IPS-18c (cell line): ENCODE measurements around the gene RNF224.
"Not testable (repeated sequence)": the region's sequence is repeated elsewhere in the genome, so short reads cannot be mapped to it uniquely, and the experiment has no call there.

Experiments
- H3K4me3 ChIP-seq: 2 replicates; pipeline ENCODE4 v1.7.0; 2013; ENCODE audit warnings: low read depth, mild to moderate bottlenecking, low read length, moderate library complexity; ENCODE audit not compliant: insufficient read depth
- H3K9me3 ChIP-seq: one replicate; pipeline ENCODE4 v1.6.1; 2013; ENCODE audit warnings: mild to moderate bottlenecking, low read length, moderate library complexity; ENCODE audit not compliant: control insufficient read depth, insufficient read depth

RNF224 gene

DNA sequence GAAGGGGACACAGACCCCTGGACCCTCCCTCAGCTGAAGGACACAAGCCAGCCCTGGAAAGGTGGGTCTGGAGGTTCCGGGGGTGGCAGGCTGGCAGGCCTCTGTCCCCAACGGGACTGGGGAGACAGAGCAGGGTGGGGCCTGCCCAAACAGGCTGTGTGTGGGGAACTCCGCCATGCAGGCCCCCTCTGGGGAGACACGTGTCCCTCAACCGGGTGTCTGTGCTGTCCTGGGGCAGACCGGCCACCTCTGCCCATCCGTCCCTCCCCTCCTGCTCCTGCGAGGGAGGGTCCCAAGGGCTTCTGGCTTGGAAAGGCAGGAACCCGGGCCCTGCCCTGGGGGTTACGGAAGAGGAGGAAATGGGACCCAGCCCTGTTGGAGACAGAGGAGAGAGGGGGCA lies 4.8 kb downstream of the RNF224 start:
- no peak overlapping the region for H3K4me3 ChIP-seq

DNA sequence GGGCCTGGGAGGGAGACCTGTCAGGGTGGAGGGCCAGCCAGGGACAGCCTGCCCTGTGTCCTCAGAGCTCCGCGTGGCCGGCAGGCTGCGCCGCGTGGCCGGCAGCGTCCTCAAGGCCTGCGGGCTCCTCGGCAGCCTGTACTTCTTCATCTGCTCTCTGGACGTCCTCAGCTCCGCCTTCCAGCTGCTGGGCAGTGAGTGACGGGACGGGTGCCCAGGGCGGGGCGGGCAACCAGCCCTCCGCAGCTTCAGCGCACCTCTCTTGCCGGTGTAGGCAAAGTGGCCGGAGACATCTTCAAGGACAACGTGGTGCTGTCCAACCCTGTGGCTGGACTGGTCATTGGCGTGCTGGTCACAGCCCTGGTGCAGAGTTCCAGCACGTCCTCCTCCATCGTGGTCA lies 5.2 kb downstream of the RNF224 start:
- H3K4me3 ChIP-seq: no peak overlapping the region
- no peaks in the 10 kb centered on the region for H3K9me3 ChIP-seq

More for the DNA sequence above, 4.8 kb downstream of the RNF224 start:
- H3K9me3 ChIP-seq: no peaks in the 10 kb centered on the region

DNA sequence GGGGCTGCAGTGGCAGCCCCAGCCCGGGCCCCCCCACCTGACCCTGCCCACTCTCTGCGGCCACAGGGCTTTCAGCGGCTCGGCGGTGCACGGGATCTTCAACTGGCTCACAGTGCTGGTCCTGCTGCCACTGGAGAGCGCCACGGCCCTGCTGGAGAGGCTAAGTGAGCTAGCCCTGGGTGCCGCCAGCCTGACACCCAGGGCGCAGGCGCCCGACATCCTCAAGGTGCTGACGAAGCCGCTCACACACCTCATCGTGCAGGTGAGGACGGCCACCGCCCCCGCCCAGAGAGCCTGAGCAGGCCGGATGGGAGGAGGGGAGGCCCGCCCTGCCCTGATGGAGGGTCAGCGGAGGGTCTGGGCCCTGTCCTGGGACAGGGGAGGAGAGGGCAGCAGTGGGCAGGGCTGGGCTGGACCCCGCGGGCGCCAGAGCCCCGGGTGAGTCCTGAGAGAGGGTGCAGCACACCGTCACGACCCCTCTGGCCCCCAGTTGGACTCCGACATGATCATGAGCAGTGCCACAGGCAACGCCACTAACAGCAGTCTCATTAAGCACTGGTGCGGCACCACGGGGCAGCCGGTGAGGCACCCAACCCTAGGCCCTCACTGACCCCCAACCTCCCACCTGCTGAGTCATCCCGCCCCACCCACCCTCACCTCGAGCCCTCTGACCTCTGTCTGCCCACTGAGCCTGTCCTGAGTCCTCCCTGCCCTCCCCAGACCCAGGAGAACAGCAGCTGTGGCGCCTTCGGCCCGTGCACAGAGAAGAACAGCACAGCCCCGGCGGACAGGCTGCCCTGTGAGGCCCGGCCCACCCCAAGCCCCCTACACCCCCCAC lies 6.1 kb downstream of the RNF224 start:
- H3K4me3 ChIP-seq: no peak overlapping the region

DNA sequence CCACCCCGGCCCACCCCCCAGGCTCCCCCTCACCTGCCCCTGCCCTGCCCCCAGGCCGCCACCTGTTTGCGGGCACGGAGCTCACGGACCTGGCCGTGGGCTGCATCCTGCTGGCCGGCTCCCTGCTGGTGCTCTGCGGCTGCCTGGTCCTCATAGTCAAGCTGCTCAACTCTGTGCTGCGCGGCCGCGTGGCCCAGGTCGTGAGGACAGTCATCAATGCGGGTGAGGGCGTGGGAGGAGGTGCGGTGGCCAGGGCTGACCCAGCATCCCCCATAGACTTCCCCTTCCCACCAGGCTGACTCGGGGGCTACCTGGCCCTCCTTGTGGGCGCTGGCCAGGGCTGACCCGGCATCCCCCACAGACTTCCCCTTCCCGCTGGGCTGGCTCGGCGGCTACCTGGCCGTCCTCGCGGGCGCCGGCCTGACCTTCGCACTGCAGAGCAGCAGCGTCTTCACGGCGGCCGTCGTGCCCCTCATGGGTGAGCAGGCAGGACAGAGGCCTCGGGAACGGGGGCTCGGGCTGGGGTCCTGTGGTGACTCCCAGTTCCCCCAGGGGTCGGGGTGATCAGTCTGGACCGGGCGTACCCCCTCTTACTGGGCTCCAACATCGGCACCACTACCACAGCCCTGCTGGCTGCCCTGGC lies 6.9 kb downstream of the RNF224 start:
- H3K4me3 ChIP-seq: no peak overlapping the region; the same call in 1 of the 2 replicates

More for the DNA sequence above, 6.1 kb downstream of the RNF224 start:
- no peaks in the 10 kb centered on the region for H3K9me3 ChIP-seq

DNA sequence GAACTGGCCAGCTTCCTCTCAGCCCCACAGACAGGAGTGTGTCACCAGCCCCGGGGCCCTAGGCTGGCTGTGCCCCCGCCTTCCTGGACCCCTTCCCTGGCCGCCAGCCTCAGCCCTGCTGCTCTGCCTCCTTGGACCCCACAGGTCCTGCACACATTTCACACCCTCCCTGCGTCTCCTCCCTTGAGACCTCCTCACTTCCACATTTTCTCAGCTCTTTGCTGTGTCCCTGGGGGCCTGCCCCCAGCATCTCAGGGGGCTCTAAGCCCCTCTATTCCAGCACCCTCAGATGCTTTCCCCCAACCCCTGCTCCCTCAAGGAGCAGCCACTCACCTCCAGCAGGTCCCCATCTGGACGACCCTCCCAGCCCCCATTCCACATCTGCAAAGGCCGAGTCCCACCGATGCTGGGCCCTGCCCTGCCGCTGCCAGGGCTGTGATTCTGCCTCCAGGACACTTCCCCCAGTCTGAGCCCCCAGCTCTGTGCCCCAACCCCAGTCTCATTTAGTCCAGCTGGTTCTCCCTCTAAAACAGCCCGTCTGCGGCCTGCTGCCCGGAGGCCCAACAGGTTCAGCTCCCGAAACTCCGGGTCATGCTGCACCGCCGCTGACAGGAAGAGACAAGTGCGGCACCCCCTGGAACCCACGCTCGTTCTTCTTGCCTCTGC lies 7.6 kb downstream of the RNF224 start:
- H3K9me3 ChIP-seq: no peaks in the 10 kb centered on the region
- H3K4me3 ChIP-seq: no peak overlapping the region; the same call in 1 of the 2 replicates

More for the DNA sequence above, 6.9 kb downstream of the RNF224 start:
- no peaks in the 10 kb centered on the region for H3K9me3 ChIP-seq

DNA sequence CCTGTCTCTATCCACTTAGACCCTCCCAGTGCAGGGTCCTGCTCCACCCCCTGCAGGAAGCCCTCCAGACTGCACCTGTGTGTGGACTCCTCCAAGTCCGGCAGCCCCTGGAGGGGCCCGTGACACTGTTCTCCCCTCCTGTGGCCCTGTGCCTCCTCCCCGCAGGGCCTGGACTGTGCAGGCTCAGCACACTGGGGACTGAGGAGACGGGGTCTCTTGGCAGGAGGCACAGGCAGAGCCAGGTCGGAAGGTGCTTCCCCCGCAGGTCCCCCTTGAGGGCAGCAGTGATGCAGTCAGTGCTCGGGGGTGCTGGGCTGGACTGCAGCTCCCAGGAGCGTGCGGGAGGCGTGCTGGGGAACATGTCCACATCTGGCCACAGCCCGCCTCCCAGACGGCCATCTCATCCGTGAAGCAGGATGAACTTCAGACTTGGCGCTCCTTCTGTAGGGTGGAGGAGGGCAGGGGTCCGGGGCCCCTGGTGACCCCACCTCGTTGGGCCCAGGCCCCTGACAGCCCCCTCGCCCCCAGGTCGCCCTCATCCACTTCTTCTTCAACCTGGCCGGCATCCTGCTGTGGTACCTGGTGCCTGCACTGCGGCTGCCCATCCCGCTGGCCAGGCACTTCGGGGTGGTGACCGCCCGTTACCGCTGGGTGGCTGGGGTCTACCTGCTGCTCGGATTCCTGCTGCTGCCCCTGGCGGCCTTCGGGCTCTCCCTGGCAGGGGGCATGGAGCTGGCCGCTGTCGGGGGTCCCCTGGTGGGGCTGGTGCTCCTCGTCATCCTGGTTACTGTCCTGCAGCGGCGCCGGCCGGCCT lies 8.3 kb downstream of the RNF224 start:
- no peaks in the 10 kb centered on the region for H3K9me3 ChIP-seq
- no peak overlapping the region for H3K4me3 ChIP-seq

DNA sequence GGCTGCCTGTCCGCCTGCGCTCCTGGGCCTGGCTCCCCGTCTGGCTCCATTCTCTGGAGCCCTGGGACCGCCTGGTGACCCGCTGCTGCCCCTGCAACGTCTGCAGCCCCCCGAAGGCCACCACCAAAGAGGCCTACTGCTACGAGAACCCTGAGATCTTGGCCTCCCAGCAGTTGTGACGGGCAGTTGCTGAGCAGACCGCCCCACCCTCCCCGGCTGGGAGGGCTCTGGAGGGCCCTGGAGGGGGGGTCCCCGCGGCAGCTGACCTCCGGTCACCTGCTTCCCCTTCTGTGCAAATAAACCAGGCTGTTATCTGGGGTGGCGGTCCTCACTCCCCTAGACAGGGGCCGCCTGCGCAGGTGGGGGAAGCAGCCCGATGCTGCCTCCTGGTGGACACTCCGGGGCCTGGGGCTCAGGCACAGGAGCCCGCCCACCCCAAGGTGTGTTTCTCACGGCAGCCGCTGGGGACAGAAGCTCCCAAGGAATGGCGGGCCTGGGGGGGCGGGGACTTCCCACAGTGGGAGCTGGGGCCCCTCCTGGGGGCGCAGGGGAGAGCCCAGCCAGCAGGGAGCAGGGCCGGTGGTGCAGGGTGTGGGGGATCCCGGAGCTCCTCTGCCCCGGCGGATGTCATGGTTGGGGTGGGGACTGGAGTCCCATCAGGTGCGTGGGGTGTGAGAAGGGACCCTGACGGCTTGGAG lies 9.1 kb downstream of the RNF224 start:
- H3K4me3 ChIP-seq: no peak overlapping the region
- H3K9me3 ChIP-seq: no peaks in the 10 kb centered on the region

DNA sequence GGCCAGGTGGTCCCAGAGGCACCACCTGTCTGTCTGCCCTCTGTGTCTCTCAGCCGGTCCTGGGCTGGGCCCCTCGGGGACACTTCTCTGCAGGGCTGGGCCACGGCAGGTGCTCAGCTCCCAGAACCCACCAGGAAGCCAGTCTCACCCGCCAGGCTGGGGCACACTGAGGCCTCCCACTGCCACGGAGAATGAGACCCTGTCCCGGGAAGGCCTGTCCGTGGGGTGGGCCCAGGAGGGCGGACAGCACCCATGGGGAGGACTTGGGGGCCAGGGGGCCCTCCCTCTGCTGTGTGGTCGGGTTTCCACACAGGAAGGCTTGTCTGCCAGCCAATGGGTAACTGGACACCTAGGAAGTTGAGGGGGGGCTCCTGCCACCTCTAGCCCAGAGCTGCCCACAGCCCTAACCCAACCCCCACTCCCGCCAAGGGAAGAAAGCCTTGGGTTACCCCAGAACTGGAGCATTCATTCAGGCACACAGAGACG lies 9.7 kb downstream of the RNF224 start:
- Histone ChIP-seq H3K4me3 (no peak overlapping the region), H3K9me3 (no peaks in the 10 kb centered on the region)

DNA sequence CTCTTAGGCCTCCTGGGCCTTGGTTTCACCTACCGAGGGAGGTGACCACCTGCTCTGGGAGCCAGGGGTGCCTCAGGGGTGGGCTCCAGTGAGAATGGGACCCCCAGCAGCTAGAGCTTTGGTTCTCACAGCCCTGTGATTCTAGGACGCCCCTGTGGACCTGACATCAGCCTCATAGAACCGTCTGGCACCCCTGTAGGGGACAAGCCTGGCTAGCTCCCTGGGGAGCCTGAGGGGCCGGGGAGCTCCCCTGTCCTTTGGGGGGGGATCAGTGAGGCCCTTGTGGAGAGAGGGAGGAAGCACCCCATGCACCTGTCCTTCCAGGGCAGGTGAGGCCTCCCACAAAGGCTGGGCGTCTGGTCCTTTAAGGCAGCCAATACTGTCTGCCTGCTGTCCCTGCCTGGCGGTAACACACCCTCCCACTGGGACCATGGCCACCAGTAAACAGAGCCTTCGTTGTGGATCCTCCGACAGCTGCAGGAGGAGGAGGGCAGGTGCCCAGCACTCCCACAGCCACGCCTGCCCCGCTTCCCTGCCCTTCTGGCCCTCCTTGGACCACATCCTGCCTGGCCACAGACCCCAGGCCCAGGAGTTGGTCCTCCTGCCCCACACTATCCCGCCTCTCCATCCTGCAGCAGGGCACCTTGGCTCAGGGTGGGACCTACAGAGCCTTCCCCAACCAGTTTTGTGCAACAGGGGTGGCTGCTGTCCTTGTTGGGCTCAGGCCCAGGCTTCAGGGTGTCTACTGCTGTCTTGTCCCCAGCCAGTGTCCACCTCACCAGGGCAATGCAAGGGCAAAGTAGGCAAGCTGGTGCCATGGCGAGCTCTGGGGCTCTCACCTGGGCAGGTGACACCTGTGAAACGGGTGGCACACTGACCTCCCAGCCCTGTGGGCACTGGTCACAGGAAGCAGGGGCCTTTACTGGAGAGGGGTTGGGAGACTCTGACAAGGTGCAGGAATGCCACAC lies 10.7 kb downstream of the RNF224 start:
- H3K9me3 ChIP-seq: no peaks in the 10 kb centered on the region
- H3K4me3 ChIP-seq: no peak overlapping the region

DNA sequence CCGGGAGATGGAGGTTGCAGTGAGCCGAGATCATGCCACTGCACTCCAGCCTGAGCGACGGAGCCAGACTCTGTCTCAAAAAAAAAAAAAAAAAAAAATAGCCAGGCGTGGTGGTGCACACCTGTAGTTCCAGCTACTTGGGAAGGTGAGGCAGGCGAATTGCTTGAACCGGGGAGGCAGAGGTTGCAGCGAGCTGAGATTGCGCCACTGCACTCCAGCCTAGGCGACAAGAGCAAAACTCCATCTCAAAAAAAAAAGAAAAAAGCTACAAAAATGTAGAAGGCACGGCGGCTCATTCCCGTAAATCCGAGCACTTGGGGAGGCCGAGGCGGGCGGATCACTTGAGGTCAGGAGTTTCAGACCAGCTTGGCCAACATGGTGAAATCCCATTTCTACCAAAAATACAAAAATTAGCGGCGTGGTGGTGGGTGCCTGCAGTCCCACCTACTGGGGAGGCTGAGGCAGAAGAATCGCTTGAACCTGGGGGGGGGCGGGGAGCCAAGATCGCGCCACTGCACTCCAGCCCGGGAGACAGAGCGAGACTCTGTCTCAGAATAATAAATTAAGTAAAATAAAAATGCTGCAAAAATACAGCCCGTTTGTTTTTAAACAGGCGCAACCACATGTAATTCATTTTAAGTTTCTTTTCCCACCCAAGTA lies 12.4 kb downstream of the RNF224 start:
- not testable (repeated sequence) for H3K9me3 ChIP-seq
- peak overlapping the region; percentile 93 for H3K4me3 ChIP-seq

DNA sequence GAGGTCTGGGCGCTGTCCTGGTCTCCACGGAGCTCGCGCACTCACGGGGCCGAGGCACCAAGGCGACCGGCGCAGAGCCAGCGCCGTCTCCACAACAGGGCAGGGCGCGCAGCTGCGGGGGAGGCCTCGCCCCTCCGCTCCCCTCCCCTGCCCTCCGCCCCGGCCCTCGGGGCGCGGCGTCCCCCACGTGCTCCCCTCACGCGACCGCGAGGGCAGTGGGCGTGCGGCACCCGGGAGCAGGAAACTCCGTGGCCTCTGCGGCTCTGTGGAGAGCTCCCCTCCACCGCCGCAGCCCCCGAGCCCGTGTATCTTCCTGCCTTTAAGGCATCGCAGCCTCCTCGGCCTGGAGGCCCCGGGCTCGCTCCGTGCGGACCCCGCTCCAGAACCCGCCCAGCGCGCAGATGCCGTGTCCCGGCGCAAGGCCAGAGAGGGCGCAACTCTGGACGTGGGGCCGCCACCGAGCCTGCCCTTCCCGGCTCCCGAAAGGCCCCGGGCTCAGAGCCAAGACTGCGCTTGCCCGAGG lies 13.1 kb downstream of the RNF224 start:
- Histone ChIP-seq H3K9me3 (no peaks in the 10 kb centered on the region), H3K4me3 (peak overlapping the region; percentile 93)

DNA sequence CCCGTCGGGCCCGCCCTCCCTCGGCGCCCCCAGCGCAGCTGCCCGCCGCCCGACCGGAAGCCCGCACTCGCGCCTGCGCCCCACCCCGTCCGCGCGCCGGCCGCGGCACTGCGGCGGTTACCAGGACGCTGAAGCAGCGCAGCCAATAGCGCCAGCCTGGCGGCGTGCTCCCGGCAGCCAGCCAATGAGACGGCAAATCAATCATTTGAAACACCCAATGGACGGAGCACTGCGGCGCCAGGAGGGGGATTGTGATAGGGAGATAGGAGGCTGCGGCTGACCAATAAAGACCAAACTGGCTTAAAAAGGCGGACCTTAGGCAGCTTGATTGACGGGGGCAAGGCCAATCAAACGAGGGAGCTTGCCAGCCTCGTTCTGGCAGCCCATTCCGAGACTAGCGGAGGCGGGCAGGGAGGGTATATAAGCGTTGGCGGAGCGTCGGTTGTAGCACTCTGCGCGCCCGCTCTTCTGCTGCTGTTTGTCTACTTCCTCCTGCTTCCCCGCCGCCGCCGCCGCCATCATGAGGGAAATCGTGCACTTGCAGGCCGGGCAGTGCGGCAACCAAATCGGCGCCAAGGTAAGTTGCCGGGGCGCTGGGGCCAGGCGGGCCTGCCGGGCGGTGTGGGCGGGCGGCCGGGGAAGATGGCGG lies 13.7 kb downstream of the RNF224 start, which contains the start of gene TUBB4B:
TUBB4B (plus strand) TSS at position 447 of the 649 bp plus-strand sequence; CDS start at position 521, 74 bp downstream.
- Histone ChIP-seq H3K4me3 (peak within 1 kb of the TSS; percentile 93), H3K9me3 (no peaks in the 10 kb centered on the region)

DNA sequence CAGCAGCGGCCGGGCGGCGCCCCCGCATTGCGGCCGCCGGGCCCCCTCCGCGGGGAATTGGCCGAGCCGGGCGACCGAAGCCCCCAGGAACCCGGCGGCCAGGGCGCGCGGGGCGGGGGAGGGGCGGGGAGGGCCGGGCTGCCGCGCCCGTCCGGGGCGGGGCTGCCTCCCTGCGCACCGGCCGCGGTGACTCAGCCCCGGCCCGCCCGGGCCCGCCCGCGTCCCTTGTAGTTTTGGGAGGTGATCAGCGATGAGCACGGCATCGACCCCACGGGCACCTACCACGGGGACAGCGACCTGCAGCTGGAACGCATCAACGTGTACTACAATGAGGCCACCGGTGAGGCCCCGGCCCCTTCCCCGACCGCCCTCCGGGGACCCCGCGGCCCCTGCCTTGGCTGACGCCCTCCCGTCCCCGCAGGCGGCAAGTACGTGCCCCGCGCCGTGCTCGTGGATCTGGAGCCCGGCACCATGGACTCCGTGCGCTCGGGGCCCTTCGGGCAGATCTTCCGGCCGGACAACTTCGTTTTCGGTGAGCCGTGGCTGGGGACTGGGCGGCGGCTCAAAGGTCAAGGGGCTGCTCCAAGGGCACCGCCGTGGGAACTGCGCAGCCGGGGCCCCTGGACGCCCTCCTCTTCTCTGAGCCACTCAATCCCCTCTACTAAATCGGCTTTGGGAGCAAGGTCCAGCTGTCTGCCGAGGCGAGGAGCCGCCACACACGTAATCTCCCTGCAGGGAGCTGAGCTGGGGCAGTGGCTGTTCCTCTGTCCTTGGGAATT lies 14.4 kb downstream of the RNF224 start:
- H3K9me3 ChIP-seq: no peaks in the 10 kb centered on the region
- peak overlapping the region; percentile 84 for H3K4me3 ChIP-seq
